Right lung (tissue), 10 donors: ENCODE data around the gene TRPC6. TPM values are rescaled to one million over a fixed set of nuclear protein-coding genes. Genes with fewer than 3 reads are reported as not detected.

Experiments
- DNase-seq, 2 donors: peaks; one replicate each; pipeline ENCODE4 v3.0.0-alpha.2; 2013
- long read RNA-seq, 8 donors: transcript quantifications; one replicate each; lab custom pipeline, GENCODE V29; 2026
- polyA plus RNA-seq, 5 donors: library from polyadenylated mRNA; unstranded; fragments of 120-200 nt; gene quantifications; one replicate each; pipeline versions ENCODE4 v1.2.1 to v1.2.3, GENCODE V29; 2013; ENCODE audit warnings: inconsistent platforms in 1 of 5, low replicate concordance in 1 of 5; ENCODE audit not compliant: insufficient read length in 5 of 5, insufficient read depth in 1 of 5

Gene TRPC6
- 10 to 100 TPM; 29.3 to 51.3 (median 44.5) TPM for polyA plus RNA-seq
- long read RNA-seq, donor 1, full-length matches to known transcripts, result 5 of 12 reads
- long read RNA-seq, donor 1, partial matches to known transcripts, result 7 of 12 reads
- long read RNA-seq, donor 1, other reads (novel, unspliced or antisense), result 0 of 12 reads
- long read RNA-seq, donor 2, partial matches to known transcripts, result 0 of 1 reads
- long read RNA-seq, donor 2, other reads (novel, unspliced or antisense), result 0 of 1 reads
- long read RNA-seq, donor 3, full-length matches to known transcripts, result 5 of 10 reads
- long read RNA-seq, donor 3, partial matches to known transcripts, result 5 of 10 reads
- long read RNA-seq, donor 3, other reads (novel, unspliced or antisense), result 0 of 10 reads
- long read RNA-seq, donor 4, full-length matches to known transcripts, result 1 of 13 reads
- long read RNA-seq, donor 4, partial matches to known transcripts, result 12 of 13 reads
- long read RNA-seq, donor 4, other reads (novel, unspliced or antisense), result 0 of 13 reads
- long read RNA-seq, donor 5, full-length matches to known transcripts, result 3 of 14 reads
- long read RNA-seq, donor 5, partial matches to known transcripts, result 11 of 14 reads
- long read RNA-seq, donor 5, other reads (novel, unspliced or antisense), result 0 of 14 reads
- long read RNA-seq, donor 6, full-length matches to known transcripts, result 8 of 18 reads
- long read RNA-seq, donor 6, partial matches to known transcripts, result 10 of 18 reads
- long read RNA-seq, donor 6, other reads (novel, unspliced or antisense), result 0 of 18 reads
- long read RNA-seq, donor 7, full-length matches to known transcripts, result 3 of 13 reads
- long read RNA-seq, donor 7, partial matches to known transcripts, result 10 of 13 reads
- long read RNA-seq, donor 7, other reads (novel, unspliced or antisense), result 0 of 13 reads
- long read RNA-seq, donor 8, full-length matches to known transcripts, result 1 of 1 reads
- long read RNA-seq, donor 8, partial matches to known transcripts, result 0 of 1 reads
- long read RNA-seq, donor 8, other reads (novel, unspliced or antisense), result 0 of 1 reads

- peak; percentile 56 to 58 for DNase-seq
These were observed at the start of gene TRPC6 for GRCh38 chr11:101583251-101584128. TRPC6 (minus strand) TSS chr11:101584007; CDS start chr11:101583503, 504 bp downstream.

- DNase-seq, result no peak
These were observed 36.2 kb upstream of the TRPC6 start for GRCh38 chr11:101620026-101620425.

- no peak for DNase-seq
These were observed 34.9 kb upstream of the TRPC6 start for GRCh38 chr11:101618709-101619108.

GRCh38 chr11:101617735-101618332, 34.0 kb upstream of the TRPC6 start:
- no peak for DNase-seq

- no peak for DNase-seq
These were observed 28.7 kb upstream of the TRPC6 start for GRCh38 chr11:101612481-101612880.

- DNase-seq, result no peak
These were observed 17.1 kb upstream of the TRPC6 start for GRCh38 chr11:101600924-101601323.

- no peak for DNase-seq
These were observed 3.2 kb upstream of the TRPC6 start for GRCh38 chr11:101586965-101587364.

- DNase-seq, result no peak
These were observed 848 bp upstream of the TRPC6 start for GRCh38 chr11:101584655-101585054.

GRCh38 chr11:101584129-101584515, 315 bp upstream of the TRPC6 start:
- DNase-seq, result no peak

GRCh38 chr11:101582989-101583250, 887 bp downstream of the TRPC6 start:
- DNase-seq, result no peak

- peak; percentile 36 to 43 for DNase-seq
These were observed 1.4 kb downstream of the TRPC6 start for GRCh38 chr11:101582236-101582988.

GRCh38 chr11:101577461-101577860, 6.3 kb downstream of the TRPC6 start:
- no peak for DNase-seq

GRCh38 chr11:101576456-101576855, 7.4 kb downstream of the TRPC6 start:
- DNase-seq, result no peak

- DNase-seq, result no peak
These were observed 8.9 kb downstream of the TRPC6 start for GRCh38 chr11:101574886-101575285.

- no peak for DNase-seq
These were observed 16.7 kb downstream of the TRPC6 start for GRCh38 chr11:101567071-101567470.

- no peak for DNase-seq
These were observed 17.2 kb downstream of the TRPC6 start for GRCh38 chr11:101566626-101567025.

- DNase-seq, result no peak
These were observed 20.6 kb downstream of the TRPC6 start for GRCh38 chr11:101563166-101563565.

GRCh38 chr11:101555366-101555765, 28.4 kb downstream of the TRPC6 start:
- DNase-seq, result no peak

GRCh38 chr11:101553891-101554292, 29.9 kb downstream of the TRPC6 start:
- DNase-seq, result no peak

- no peak for DNase-seq
These were observed 30.9 kb downstream of the TRPC6 start for GRCh38 chr11:101552888-101553287.
